IPS-NIHi7 (cell line): ENCODE measurements around the gene ABCA7.

Experiments
- DNase-seq: peaks from one replicate; pipeline ENCODE4 v3.0.0; 2012; ENCODE audit warnings: mixed read lengths; ENCODE audit errors: extremely low spot score

The ABCA7 gene

DNA sequence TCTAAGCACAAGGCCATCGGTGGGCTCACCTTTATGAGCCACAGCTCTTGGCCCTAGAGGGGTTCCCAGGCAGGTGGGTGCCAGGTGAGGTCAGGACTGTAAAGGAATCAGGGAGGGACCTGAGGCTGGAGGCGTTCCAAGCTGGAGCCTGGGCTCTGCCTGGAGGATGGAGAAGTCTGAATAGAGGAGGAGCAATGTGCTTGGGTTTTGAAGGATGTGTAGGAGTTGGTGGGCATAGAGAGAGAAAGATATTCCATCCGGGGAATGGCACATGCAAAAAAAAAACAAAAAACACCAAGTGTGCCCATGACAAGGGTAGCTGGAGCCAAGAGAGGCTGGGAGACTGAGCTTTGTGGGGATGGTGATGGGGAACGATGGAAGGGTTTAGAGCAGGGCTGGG lies 37.3 kb upstream of the ABCA7 start:
- no peak for DNase-seq

DNA sequence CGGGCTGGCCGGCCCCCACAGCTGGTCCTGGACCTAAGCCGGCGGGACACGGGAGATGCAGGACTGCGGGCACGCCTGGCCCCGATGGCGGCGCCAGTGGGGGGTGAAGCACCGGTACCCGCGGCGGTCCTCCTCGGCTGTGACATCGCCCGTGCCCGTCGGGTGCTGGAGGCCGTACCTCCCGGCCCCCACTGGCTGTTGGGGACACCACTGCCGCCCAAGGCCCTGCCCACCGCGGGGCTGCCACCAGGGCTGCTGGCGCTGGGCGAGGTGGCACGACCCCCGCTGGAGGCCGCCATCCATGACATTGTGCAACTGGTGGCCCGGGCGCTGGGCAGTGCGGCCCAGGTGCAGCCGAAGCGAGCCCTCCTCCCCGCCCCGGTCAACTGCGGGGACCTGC lies 36.6 kb upstream of the ABCA7 start:
- DNase-seq = no peak

DNA sequence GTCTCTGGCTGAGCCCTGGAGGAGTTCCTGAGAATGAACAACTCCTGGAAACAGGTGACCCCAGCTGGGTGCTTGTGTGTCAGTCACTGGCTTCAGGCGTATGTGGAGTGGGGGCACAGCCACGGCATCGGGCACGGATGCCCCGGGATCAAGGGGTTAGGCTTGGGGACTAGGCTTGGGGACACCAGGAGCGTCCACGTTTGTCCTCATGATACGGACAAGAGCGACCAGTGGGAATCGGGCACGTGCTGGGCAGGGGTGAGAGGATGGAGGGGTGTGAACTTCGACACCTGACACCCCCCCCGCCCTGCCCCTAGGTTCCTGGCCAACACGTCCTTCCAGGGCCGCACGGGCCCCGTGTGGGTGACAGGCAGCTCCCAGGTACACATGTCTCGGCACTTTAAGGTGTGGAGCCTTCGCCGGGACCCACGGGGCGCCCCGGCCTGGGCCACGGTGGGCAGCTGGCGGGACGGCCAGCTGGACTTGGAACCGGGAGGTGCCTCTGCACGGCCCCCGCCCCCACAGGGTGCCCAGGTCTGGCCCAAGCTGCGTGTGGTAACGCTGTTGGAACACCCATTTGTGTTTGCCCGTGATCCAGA lies 35.6 kb upstream of the ABCA7 start:
- no peak for DNase-seq

DNA sequence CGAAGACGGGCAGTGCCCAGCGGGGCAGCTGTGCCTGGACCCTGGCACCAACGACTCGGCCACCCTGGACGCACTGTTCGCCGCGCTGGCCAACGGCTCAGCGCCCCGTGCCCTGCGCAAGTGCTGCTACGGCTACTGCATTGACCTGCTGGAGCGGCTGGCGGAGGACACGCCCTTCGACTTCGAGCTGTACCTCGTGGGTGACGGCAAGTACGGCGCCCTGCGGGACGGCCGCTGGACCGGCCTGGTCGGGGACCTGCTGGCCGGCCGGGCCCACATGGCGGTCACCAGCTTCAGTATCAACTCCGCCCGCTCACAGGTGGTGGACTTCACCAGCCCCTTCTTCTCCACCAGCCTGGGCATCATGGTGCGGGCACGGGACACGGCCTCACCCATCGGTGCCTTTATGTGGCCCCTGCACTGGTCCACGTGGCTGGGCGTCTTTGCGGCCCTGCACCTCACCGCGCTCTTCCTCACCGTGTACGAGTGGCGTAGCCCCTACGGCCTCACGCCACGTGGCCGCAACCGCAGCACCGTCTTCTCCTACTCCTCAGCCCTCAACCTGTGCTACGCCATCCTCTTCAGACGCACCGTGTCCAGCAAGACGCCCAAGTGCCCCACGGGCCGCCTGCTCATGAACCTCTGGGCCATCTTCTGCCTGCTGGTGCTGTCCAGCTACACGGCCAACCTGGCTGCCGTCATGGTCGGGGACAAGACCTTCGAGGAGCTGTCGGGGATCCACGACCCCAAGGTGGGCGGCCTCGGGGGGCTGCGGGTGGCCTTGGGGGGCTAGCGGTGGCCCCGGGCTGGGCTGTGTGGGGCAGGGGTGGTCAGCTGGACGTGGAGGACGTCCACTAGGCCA lies 34.9 kb upstream of the ABCA7 start:
- no peak for DNase-seq

DNA sequence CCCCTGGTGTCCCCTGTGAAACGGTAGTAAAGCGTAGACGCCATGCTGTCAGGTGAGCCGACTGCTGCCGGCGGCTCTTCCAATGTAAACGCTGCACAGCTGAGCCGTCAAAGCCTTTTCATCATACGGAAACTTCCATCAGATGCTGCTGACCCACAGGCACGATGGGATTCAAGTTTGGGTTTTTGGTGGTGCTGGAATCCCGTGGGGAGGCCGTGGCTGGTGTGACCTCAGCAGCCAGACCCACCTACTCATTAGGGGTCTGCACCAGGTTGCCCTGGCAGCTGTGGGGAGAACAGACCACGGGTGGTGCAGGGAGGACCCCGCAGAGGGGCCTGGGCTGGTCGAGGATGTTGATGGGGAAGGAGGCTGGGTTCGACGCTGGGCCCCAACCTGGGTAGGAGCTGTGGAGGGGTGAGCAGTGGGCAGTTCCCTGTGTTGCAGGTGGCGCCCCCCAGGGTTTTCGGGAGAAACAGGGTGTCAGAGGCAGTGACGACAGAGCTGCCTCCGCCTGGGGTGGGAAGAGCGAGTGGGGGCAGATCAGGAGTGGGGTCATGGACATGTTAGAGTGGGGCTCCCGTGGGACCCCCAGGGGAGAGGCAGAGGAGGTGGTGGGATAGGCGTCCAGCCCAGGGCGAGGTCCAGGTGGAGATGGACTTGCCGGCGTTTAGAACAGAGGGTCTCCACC lies 33.1 kb upstream of the ABCA7 start:
- DNase-seq = no peak

DNA sequence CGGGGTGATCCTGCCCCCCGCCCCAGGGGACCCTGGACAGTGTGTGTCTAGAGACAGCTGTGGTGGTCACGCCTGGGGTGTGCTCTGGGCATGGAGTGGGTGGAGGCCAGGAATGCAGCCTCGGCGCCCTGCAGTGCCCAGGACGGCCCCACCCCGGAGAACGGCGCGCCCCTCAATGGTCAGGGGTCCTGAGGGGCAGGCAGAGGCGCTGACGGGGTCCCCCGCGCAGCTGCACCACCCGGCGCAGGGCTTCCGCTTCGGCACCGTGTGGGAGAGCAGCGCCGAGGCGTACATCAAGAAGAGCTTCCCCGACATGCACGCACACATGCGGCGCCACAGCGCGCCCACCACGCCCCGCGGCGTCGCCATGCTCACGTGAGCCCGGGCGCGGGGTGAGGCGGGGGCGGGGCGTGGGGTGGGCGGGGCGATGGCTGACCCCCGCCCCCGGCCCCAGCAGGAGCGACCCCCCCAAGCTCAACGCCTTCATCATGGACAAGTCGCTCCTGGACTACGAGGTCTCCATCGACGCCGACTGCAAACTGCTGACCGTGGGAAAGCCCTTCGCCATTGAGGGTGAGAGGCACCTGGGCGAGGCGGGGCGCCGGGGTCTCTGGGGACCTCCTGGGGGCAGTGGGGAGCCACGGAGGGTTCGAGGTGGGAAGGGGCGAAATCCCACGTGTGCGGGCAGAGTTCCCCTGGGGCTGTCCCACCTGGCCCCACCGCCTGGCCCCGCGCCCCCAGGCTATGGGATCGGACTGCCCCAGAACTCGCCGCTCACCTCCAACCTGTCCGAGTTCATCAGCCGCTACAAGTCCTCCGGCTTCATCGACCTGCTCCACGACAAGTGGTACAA lies 32.3 kb upstream of the ABCA7 start:
- DNase-seq = no peak

DNA sequence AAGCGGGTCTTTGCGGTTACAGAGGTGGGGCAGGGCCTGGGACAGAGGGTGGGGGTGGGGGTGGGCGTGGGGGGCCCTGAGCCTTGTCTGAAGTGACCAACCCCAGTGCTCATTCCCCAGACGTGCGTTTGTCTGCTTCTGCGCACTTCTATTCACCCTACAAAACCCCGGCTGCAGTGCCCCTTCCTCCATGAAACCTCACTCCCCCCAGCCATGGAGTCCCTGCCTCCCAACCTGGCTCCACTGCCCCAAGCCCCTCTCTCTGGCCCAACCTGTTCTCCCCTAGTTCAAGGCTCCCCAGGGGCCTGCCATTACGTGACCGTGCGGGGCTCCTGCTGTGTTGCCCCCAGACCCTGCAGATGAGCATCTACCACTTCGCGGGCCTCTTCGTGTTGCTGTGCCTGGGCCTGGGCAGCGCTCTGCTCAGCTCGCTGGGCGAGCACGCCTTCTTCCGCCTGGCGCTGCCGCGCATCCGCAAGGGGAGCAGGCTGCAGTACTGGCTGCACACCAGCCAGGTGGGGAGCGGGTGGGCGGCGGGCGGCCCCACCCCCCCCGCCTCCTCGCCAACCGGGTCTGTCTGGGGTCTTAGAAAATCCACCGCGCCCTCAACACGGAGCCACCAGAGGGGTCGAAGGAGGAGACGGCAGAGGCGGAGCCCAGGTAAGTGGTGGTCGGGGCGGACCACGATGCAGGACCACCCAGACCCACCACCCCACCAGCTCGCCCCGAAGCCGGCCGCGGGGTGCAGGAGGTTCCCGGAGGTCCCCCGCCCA lies 31.5 kb upstream of the ABCA7 start:
- DNase-seq = no peak

DNA sequence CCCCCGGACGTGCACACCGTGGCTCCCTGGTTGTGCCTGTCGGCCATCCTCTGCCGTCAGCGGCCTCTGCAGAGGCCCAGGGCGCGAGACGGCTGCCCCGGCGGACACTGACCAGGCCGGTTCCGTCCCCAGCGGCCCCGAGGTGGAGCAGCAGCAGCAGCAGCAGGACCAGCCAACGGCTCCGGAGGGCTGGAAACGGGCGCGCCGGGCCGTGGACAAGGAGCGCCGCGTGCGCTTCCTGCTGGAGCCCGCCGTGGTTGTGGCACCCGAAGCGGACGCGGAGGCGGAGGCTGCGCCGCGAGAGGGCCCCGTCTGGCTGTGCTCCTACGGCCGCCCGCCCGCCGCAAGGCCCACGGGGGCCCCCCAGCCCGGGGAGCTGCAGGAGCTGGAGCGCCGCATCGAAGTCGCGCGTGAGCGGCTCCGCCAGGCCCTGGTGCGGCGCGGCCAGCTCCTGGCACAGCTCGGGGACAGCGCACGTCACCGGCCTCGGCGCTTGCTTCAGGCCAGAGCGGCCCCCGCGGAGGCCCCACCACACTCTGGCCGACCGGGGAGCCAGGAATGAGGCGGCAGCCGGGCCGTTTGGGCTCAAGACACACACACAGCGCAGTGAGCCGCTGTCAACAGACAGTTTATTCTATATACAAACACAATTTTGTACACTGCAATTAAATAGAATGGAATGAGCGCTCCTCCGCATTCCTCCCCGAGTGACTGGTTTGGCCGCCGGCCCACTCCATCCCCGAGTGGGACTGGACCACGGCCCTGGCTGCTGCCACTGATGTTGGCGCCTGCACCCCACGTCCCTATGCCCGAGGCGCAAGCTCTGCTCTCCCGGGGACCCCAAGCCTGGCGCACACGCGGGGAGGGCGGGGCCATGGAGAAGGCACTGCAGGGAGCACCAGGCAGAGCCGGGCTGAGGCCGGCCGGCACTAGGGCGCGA lies 30.6 kb upstream of the ABCA7 start:
- DNase-seq = no peak

DNA sequence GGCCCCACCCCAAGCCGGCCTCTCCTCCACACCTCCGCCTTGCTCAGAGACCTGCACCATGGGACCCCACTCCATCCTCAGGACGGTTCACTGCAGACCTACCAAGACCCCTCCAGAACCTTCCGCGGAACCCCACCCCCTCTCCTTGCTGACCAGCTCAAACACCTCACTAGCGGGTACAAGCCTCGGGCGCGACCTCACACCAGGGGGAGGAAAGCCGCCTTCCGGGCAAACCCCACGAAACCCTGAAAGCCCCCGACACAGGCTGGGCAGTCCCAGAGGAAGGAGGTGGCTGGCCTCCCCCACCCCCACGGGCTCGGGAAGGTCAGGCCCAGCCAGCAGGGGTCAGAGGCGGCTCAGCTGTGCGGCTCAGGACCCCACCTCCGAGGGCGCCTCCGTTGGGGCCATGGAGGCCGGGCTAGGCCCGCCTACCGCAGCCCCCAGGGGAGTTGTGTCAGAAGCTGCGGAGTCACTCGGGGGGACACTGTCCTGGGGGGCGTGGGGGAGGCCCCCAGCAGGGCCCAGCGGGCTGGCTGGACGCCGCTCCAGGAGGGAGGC lies 29.8 kb upstream of the ABCA7 start:
- no peak for DNase-seq

DNA sequence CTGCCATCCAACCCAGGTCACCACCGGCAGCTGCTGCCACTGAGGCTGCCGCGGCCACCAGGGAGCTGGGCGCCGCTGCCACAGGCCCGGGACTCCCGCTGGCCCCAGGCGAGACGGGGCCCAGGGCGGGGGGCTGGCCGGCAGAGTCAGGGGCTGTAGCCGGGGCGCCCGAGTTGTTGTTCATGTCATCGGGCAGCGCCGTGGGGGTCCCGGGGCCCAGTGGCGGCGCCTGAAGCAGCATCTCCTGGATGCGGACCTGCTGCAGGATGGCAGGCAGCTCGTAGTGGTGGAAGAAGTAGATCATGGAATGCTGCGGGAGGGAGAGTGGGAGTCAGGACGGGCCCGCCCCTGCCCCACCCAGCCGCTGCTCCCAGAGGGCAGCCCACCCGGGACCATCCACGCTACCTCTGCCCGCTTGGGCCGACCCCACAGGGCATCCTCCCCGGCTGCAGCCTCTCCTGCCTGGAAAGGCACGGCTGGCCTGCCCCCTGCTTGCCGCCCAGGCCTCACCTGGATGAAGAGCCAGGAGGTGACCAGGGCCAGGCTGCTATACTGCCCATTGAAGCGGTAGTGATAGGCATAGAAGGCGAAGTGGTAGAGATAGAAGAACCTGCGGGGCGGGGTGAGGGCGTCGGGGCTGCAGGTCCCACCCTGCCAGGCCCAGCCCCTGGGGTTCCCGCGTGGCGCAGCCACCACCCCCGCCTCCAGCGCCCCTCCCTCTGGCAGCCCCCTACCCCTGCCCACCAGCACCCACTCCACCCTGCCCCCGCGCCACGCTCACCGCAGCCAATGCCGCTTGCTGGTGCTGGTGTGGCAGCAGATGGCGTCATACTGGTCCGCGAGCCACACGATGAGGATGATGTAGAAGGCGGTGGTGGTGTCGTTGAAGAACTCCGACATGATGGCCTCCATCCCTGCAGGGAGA lies 29.1 kb upstream of the ABCA7 start:
- no peak for DNase-seq

DNA sequence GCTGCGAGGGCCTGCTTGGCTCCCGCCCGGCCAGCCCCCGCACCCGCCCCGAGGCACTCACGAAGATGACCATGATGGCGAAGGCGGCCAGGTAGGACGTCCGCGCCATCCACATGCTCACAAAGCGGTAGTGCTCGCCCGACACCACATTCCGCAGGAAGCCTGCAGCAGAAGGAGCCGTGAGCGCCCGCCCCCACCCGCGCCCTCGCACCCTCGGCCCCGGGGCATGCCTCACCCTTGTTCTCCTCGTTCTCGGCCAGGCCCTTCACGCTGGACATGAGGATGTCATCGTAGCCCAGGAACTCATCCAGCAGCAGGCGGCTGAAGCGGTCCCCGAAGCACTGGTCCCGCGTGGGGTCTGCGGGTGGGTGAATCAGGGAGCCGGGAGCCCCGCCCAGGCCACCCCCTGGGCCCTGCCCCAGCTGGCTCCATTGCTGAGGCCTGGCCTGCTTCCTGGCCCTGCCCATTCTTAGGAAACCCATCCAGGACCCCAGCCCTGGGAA lies 28.0 kb upstream of the ABCA7 start:
- DNase-seq = no peak

DNA sequence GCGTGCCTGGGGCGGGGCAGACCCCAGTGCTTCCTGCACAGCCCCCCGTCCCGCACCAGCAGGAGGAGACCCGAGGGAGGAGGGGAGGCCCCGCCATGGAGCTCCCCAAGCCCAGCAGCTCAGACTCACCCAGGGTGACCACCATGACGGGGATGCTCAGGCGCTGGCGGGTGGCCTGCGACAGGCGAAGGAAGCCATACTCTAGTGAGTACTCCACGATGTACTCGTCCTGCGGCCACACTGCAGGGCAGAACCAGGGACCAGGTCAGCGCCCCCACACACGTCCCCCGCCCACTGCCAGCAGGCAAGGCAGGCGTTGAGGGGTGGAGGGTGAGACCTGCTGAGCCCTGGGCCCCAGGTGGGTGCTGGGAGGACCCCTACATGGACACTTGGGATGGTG lies 27.6 kb upstream of the ABCA7 start:
- DNase-seq = no peak

DNA sequence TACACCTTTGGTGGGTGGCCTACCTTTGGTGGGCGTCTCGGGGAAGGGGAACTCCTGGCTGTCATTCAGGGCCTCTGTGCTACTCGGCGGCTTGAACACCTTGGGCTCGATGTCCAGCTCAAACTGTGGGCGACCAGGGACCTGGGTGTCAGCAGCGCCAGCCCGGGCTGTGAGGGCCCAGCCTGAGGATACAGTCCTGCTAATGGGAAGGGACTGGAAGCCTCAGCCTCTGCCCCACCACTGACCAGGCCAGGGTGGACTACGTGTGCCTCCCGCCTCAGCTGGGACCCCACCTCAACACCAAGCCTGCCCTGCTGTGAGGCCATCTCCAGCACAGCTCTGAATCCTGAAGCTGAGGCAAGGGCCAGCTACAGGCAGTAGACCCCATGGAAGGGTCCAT lies 26.7 kb upstream of the ABCA7 start:
- no peak for DNase-seq

DNA sequence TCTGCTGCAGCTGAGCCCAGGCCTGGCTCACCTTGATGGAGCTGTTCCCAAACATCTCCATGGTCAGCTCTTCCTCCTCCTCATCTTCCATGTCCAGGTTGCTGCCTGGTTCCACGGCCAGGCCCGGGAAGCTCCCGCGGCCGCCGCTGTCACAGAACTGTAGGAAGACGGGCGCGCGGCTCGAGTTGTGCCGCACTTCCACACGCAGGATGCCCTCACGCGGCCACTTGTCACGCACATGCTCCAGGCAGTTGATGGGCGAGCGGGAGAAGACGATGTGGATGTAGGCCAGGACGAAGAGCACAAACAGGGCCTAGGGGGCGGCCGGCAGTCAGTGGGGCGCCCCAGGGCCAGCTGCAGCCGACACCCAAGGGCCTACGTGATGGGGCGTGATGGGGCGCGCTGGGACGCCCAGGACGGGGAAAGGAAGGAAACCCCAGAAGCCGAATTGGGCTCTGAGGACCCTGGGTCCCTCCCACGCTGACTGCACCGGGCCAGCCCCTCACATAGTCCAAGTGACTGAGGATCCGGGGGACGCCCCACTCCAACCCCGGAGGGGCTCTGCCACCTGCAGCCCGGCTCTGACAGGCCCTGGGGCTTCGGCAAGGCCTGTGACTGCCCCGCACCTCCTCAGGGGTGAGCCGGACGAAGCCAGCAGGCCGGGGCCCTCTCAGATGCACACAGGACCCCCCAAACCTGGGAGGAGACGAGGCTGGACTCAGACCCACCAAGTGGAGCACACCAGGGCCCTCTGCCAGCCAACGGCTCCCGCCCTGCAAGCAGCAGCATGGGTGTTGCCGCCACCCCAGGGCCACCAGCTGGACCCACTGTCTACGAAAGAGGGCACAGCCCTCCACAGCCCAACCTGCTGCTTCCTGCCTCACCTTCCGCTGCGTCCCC lies 25.5 kb upstream of the ABCA7 start:
- no peak for DNase-seq

DNA sequence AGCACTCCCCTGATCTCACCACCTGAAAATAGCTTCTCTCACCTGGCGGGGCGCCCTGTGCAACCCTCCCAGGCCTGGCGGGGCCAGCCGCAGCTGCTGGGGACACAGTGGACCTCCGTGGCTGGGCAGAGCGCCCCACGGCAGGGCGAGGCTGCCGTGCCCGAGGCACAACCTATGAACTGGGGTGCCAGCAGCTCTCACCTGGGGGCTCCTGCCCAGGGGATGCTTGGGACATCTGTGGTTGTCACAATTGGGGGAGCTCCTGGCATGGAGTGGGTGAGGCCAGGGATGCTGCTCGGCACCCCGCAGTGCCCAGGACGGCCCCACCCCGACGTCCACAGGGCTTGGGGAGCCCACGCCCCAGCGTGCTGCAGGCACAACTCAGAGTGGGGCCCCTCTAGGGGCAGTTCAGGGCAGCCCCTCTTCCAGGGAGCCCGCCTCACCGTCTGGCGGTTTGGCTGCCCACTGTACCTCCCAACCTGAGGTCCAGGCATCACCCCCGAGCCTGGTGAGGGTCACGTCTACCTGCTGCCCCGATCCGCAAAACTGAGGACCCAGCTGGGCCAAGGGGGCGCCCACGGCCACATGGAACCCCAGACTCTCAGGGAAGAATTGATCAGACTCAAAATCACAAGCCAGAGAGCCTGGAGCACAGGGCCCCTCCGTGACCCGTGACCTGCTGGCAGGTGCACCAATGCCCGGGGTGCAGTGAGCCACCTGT lies 24.7 kb upstream of the ABCA7 start:
- DNase-seq = no peak

DNA sequence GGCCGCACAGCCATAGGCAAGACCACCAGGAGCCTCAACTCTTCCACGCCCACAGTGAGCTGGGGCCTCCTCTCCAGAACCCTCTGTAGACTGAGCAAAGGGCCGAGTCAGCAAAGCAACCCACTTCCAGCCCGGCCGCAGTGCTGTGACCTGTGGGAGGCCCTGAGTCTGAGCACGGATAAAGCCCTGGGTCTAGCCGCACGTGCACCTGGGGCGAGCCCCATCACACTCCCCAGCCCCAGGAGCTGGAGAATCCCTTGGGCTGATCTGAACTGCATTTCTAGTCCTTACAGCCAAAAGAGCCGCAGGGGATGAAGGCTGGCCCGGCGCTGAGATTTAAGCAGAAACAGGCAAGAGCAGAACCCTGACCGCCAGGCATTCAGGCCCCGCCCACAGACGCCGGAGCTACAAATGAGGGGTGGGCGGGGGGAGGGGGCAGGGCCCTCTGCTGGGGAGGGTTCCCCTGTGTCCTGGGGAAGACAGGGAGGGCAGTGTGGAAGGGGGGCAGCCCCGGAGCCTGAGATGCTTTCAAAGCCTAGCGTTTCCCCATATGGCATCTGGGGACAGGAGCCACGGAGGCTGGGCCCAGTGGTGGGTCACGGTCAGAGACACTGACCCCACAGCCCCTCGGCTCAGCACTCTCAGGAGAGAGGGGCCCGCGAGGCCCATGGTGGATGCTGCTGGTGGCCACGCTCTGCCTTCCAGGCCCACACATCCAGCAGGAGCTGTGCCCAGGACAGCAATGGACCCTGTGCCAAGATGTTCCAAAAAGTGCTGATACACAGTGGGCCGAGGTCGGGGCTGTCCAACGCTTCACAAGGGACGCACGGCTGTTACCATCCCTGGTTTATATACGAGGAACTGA lies 23.9 kb upstream of the ABCA7 start:
- DNase-seq = peak; percentile 64
